A549 (cell line): ENCODE results near the gene RNASE7. TPM values are rescaled to one million over a fixed set of nuclear protein-coding genes. Genes with fewer than 3 reads are reported as not detected.
A peak's percentile ranks its signal among the peaks of the same experiment; 100 is the strongest.

Experiments
- ATAC-seq, 2 experiments: fragments of 200-7000 bp in 1 of 2; fragments of >200 bp in 1 of 2; cut with Nextera tagmentation in 1 of 2; cut with Tn5 transposase in 1 of 2; 3 replicates each; pipeline versions ENCODE4 v1.8.0 to v1.9.1; 2018 to 2020; ENCODE audit warnings: mild to moderate bottlenecking in 1 of 2, moderate library complexity in 1 of 2
- CTCF ChIA-PET: fragments of 300-600 bp; sonication (Branson Sonifier 250); formaldehyde crosslinking; extraction: SDS; loops from one replicate; lab custom pipeline; 2021; ENCODE audit warnings: antibody characterized with exemption, inconsistent platforms; lab: Yijun Ruan, JAX
- POLR2A ChIA-PET: fragments of 350-600 bp; formaldehyde crosslinking; extraction: SDS; loops from one replicate; lab custom pipeline; 2021; ENCODE audit warnings: antibody characterized with exemption, inconsistent platforms; lab: Yijun Ruan, JAX
- DNase-seq, 2 experiments: peaks; one replicate each; pipeline versions ENCODE4 v3.0.0 to v3.0.0-alpha.2; 2011 to 2016; ENCODE audit warnings: low read depth in 1 of 2, low spot score in 1 of 2
- FAIRE-seq: peaks from 2 replicates; lab custom pipeline; 2011; peaks lifted over from hg19 to GRCh38; lab: Jason Lieb, UNC
- H3K27ac ChIP-seq, 2 experiments: fragments of >200 bp; sonication (Bioruptor Twin); formaldehyde crosslinking; 3 replicates each; pipeline ENCODE4 v1.5.1; 2016 to 2017
- H3K4me1 ChIP-seq: fragments of >200 bp; sonication (Bioruptor Twin); formaldehyde crosslinking; 3 replicates; pipeline ENCODE4 v1.6.1; 2016
- H3K4me2 ChIP-seq: fragments of >200 bp; sonication (Bioruptor Twin); formaldehyde crosslinking; 3 replicates; pipeline ENCODE4 v1.6.1; 2016
- H3K4me3 ChIP-seq: fragments of >200 bp; sonication (Bioruptor Twin); formaldehyde crosslinking; 3 replicates; pipeline ENCODE4 v1.5.1; 2016
- H3K9me3 ChIP-seq: fragments of >200 bp; sonication (Bioruptor Twin); formaldehyde crosslinking; 3 replicates; pipeline ENCODE4 v1.6.1; 2016
- BCL3 ChIP-seq: fragments of >200 bp; sonication (Bioruptor Twin); formaldehyde crosslinking; IDR thresholded peaks from 3 replicates; pipeline ENCODE4 v1.6.1; 2016
- CBX8 ChIP-seq: fragments of 200-600 bp; sonication (generic); IDR thresholded peaks from 2 replicates; pipeline ENCODE4 v1.6.1; 2016
- CEBPB ChIP-seq, 2 experiments: fragments of >200 bp in 1 of 2; sonication (Bioruptor Twin) in 1 of 2; formaldehyde crosslinking in 1 of 2; IDR thresholded peaks; 2 replicates each; pipeline ENCODE4 v1.6.1; 2012 to 2016
- CHD4 ChIP-seq: fragments of 200-600 bp; sonication (generic); IDR thresholded peaks from 2 replicates; pipeline ENCODE4 v1.6.1; 2016; ENCODE audit warnings: antibody characterized with exemption, mild to moderate bottlenecking, borderline replicate concordance
- EHMT2 ChIP-seq: fragments of 200-600 bp; sonication (generic); IDR thresholded peaks from 2 replicates; pipeline ENCODE4 v1.6.1; 2016; ENCODE audit warnings: antibody characterized with exemption, low read depth, mild to moderate bottlenecking, moderate library complexity
- EP300 ChIP-seq, 2 experiments: fragments of >200 bp; sonication (Bioruptor Twin); formaldehyde crosslinking; IDR thresholded peaks; 2 replicates in 1 of 2; 3 replicates in 1 of 2; pipeline ENCODE4 v1.6.1; 2016 to 2017
- HDAC2 ChIP-seq: fragments of 200-600 bp; sonication (generic); IDR thresholded peaks from 2 replicates; pipeline ENCODE4 v1.6.1; 2016
- HES2 ChIP-seq: fragments of >200 bp; sonication (Bioruptor Twin); formaldehyde crosslinking; IDR thresholded peaks from 2 replicates; pipeline ENCODE4 v1.6.1; 2016
- HEYL ChIP-seq: fragments of 250-450 bp; sonication (Bioruptor Pico); IDR thresholded peaks from 2 replicates; pipeline ENCODE4 v1.8.0; 2021; ENCODE audit warnings: mild to moderate bottlenecking, moderate library complexity
- HOXA7 ChIP-seq: fragments of 250-450 bp; sonication (Bioruptor Pico); IDR thresholded peaks from 2 replicates; pipeline ENCODE4 v1.5.0; 2020; ENCODE audit warnings: mild to moderate bottlenecking, moderate library complexity
- HOXB13 ChIP-seq: fragments of 250-450 bp; sonication (Bioruptor Pico); IDR thresholded peaks from 2 replicates; pipeline ENCODE4 v1.5.0; 2020; ENCODE audit warnings: low read depth, mild to moderate bottlenecking, moderate library complexity
- HOXB5 ChIP-seq: fragments of 250-450 bp; sonication (Bioruptor Pico); IDR thresholded peaks from 2 replicates; pipeline ENCODE4 v1.5.0; 2020; ENCODE audit warnings: mild to moderate bottlenecking, moderate library complexity
- JUN ChIP-seq, 2 experiments: fragments of >200 bp; sonication (Bioruptor Twin); formaldehyde crosslinking; IDR thresholded peaks; 2 replicates in 1 of 2; 3 replicates in 1 of 2; pipeline ENCODE4 v1.6.1; 2016 to 2017
- KDM1A ChIP-seq: fragments of 200-600 bp; sonication (generic); IDR thresholded peaks from 2 replicates; pipeline ENCODE4 v1.6.1; 2016; ENCODE audit warnings: low read depth, mild to moderate bottlenecking
- MAZ ChIP-seq: fragments of 150-350 bp; IDR thresholded peaks from 2 replicates; pipeline ENCODE4 v1.6.1; 2014; ENCODE audit warnings: antibody characterized with exemption, low read depth, low read length, borderline replicate concordance
- NR3C1 ChIP-seq: fragments of >200 bp; sonication (Bioruptor Twin); formaldehyde crosslinking; IDR thresholded peaks from 3 replicates; pipeline ENCODE4 v1.6.1; 2017
- POLR2A ChIP-seq: IDR thresholded peaks from 2 replicates; pipeline ENCODE4 v1.6.1; 2012; ENCODE audit warnings: mild to moderate bottlenecking, low read length
- POLR2AphosphoS2 ChIP-seq: conservative IDR thresholded peaks from 2 replicates; pipeline ENCODE4 v1.6.1; 2012; ENCODE audit warnings: low read length, improper control_type of control experiment, inconsistent platforms
- RAD21 ChIP-seq, 2 experiments: fragments of >200 bp in 1 of 2; sonication (Bioruptor Twin) in 1 of 2; formaldehyde crosslinking in 1 of 2; IDR thresholded peaks in 1 of 2; conservative IDR thresholded peaks in 1 of 2; 2 replicates in 1 of 2; 3 replicates in 1 of 2; pipeline ENCODE4 v1.6.1; 2012 to 2018; ENCODE audit warnings: inconsistent platforms in 1 of 2
- RARB ChIP-seq: fragments of 250-450 bp; sonication (Bioruptor Pico); IDR thresholded peaks from 2 replicates; pipeline ENCODE4 v1.8.0; 2021; ENCODE audit warnings: mild to moderate bottlenecking, moderate library complexity
- RCOR1 ChIP-seq: fragments of 150-350 bp; IDR thresholded peaks from 2 replicates; pipeline ENCODE4 v1.6.1; 2014; ENCODE audit warnings: antibody characterized with exemption, low read length, low read depth
- RFX5 ChIP-seq: fragments of 450-650 bp; IDR thresholded peaks from 2 replicates; pipeline ENCODE4 v1.7.1; 2014; ENCODE audit warnings: antibody characterized with exemption, mild to moderate bottlenecking, moderate library complexity
- RNF2 ChIP-seq: fragments of 200-600 bp; sonication (generic); IDR thresholded peaks from 2 replicates; pipeline ENCODE4 v1.6.1; 2016; ENCODE audit warnings: low read depth, mild to moderate bottlenecking, antibody characterized with exemption, moderate library complexity, borderline replicate concordance
- SMC3 ChIP-seq: fragments of >200 bp; sonication (Bioruptor Twin); formaldehyde crosslinking; IDR thresholded peaks from 3 replicates; pipeline ENCODE4 v1.6.1; 2018; ENCODE audit warnings: inconsistent platforms
- TP53 ChIP-seq: fragments of 250-450 bp; sonication (Bioruptor Pico); IDR thresholded peaks from 2 replicates; pipeline ENCODE4 v1.5.0; 2021; ENCODE audit warnings: mild to moderate bottlenecking, moderate library complexity
- USF2 ChIP-seq: fragments of 450-650 bp; IDR thresholded peaks from 2 replicates; pipeline ENCODE4 v1.6.1; 2014; ENCODE audit warnings: antibody characterized with exemption
- ZNF302 ChIP-seq: fragments of 250-450 bp; sonication (Bioruptor Pico); IDR thresholded peaks from 2 replicates; pipeline ENCODE4 v1.9.0; 2021; ENCODE audit warnings: inconsistent platforms, mild to moderate bottlenecking, moderate library complexity
- WGBS: methylation state at CpG from one replicate; pipeline ENCODE4 v1.1.6; 2017; ENCODE audit errors: missing lambda C conversion rate; 5-methylcytosine and 5-hydroxymethylcytosine counted together
- polyA plus RNA-seq, 4 experiments: library from polyadenylated mRNA; depleted of rRNA in 3 of 4; stranded (reverse); fragments of >200 nt; fragmentation: RNase III in 1 of 4; extraction: RNeasy Plus Mini Kit Qiagen cat#74134 plus additional on column Dnase treatment in 1 of 4; gene quantifications; 2 replicates in 3 of 4; 3 replicates in 1 of 4; pipeline ENCODE4 v1.2.3, GENCODE V29; 2011 to 2017
- TF ChIP-seq, protein P1 (sequence below): fragments of 250-450 bp; sonication (Bioruptor Pico); IDR thresholded peaks from 2 replicates; pipeline ENCODE4 v1.5.0; 2020; ENCODE audit warnings: low read depth, mild to moderate bottlenecking, moderate library complexity
- TF ChIP-seq, protein P2 (sequence below): fragments of 150-350 bp; IDR thresholded peaks from 2 replicates; pipeline ENCODE4 v1.6.1; 2014; ENCODE audit warnings: low read depth, mild to moderate bottlenecking, low read length
- TF ChIP-seq, protein P3 (sequence below): fragments of 250-450 bp; sonication (Bioruptor Pico); IDR thresholded peaks from 2 replicates; pipeline ENCODE4 v1.5.0; 2021; ENCODE audit warnings: mild to moderate bottlenecking, moderate library complexity, borderline replicate concordance

RNASE7 gene
- polyA plus RNA-seq, 2 of the 4 experiments (the other 2 are of a cell fraction): not detected

GRCh38 chr14:21055432-21056117, 13.4 kb downstream of the RNASE7 start:
- H3K4me1 ChIP-seq: peaks cover 20% of the 10 kb centered on the region
- no peak overlapping the region for H3K4me3 ChIP-seq
- ChIA-PET CTCF (interaction anchor here (1.1 to 4.8 kb wide), 5 partner anchors 11 to 41 kb away, joined by 3 to 26 read pairs (median 7); no protein-coding TSS in a partner anchor), POLR2A (no interaction called here)
- no peak for FAIRE-seq
- no peak for DNase-seq
- H3K4me2 ChIP-seq: peak overlapping the region; percentile 51
- TF ChIP-seq SMC3 (no peak), RCOR1 (no peak), POLR2A (no peak), ZNF302 (CRISPR knock-in tag) (no peak), POLR2AphosphoS2 (no peak), HOXA7 (no peak), HOXB13 (CRISPR knock-in tag) (no peak), CEBPB (IDR thresholded peaks at IDR 0.05) (no peak), HEYL (CRISPR knock-in tag) (no peak), HDAC2 (no peak), RARB (CRISPR knock-in tag) (no peak), HES2 (no peak), USF2 (no peak), RFX5 (no peak)
- TF ChIP-seq, protein P1, sequence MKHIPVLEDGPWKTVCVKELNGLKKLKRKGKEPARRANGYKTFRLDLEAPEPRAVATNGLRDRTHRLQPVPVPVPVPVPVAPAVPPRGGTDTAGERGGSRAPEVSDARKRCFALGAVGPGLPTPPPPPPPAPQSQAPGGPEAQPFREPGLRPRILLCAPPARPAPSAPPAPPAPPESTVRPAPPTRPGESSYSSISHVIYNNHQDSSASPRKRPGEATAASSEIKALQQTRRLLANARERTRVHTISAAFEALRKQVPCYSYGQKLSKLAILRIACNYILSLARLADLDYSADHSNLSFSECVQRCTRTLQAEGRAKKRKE (CRISPR knock-in tag): no peak
- no peaks in the 10 kb centered on the region for H3K9me3 ChIP-seq
- 26% methylated on average over 5 of the region's 5 CpGs for WGBS
- peak overlapping the region; percentile 44 to 50; a peak in 3 of 6 replicates for H3K27ac ChIP-seq
- ATAC-seq: peak; percentile 26 to 49; a peak in 3 of 6 replicates

DNA sequence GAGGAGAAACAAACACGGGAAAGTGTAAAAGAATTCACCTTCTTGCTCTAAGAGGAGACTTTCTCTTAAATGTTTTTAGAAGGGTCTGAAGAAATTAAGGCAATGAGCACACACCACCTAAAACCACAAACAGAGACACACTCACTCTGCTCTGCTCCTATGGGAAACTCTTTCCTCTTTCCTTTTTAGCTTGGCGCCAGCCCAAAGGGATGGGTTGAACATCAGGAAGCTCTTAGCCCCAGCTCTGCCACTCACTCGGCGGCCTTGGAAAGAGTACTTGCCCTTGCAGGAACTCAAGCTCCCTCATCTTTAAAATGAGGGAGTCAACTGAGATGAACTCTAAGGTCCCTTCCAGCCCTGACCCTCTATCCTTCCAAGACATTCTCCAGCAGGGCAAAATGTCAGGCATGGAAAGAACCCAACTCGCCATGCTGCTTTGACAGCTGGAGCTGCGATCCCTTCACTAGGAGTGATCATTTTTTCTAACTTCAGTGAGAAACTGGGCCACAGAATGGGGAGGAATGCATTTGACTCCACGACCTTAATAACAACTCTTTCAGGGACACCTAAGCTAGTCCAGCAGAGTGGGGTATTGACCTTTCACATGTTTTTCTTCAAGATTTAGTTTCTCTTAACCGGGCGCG, 14.5 kb downstream of the RNASE7 start:
- Histone ChIP-seq H3K4me3 (no peak overlapping the region), H3K4me2 (no peak overlapping the region), H3K27ac (no peak overlapping the region), H3K4me1 (peaks cover 20% of the 10 kb centered on the region), H3K9me3 (no peaks in the 10 kb centered on the region)
- WGBS: 84% methylated on average over 10 of the region's 10 CpGs
- ChIA-PET CTCF (interaction anchor here (0.6 to 4.8 kb wide), 10 partner anchors 10 to 85 kb away, joined by 3 to 26 read pairs (median 4); partner anchors contain the start of gene ARHGEF40), POLR2A (no interaction called here)
- ATAC-seq (no peak), DNase-seq (no peak), FAIRE-seq (no peak)
- TF ChIP-seq, protein P2, sequence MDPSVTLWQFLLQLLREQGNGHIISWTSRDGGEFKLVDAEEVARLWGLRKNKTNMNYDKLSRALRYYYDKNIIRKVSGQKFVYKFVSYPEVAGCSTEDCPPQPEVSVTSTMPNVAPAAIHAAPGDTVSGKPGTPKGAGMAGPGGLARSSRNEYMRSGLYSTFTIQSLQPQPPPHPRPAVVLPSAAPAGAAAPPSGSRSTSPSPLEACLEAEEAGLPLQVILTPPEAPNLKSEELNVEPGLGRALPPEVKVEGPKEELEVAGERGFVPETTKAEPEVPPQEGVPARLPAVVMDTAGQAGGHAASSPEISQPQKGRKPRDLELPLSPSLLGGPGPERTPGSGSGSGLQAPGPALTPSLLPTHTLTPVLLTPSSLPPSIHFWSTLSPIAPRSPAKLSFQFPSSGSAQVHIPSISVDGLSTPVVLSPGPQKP: no peak
- TF ChIP-seq CBX8: no peak
- TF ChIP-seq BCL3: no peak
- TF ChIP-seq HOXB5: no peak
- TF ChIP-seq POLR2A: no peak
- no peak for TF ChIP-seq KDM1A
- no peak for TF ChIP-seq EP300 (IDR thresholded peaks at IDR 0.05)
- no peak for TF ChIP-seq JUN (IDR thresholded peaks at IDR 0.05)
- TF ChIP-seq CHD4: no peak
- no peak for TF ChIP-seq RNF2
- no peak for TF ChIP-seq TP53 (CRISPR knock-in tag)
- no peak for TF ChIP-seq USF2
- TF ChIP-seq EHMT2: no peak
- no peak for TF ChIP-seq SMC3
- no peak for TF ChIP-seq NR3C1
- TF ChIP-seq RAD21 (conservative IDR thresholded peaks at IDR 0.05 in 1 of 2, IDR thresholded peaks at IDR 0.05 in 1 of 2): no peak
- TF ChIP-seq, protein P3, sequence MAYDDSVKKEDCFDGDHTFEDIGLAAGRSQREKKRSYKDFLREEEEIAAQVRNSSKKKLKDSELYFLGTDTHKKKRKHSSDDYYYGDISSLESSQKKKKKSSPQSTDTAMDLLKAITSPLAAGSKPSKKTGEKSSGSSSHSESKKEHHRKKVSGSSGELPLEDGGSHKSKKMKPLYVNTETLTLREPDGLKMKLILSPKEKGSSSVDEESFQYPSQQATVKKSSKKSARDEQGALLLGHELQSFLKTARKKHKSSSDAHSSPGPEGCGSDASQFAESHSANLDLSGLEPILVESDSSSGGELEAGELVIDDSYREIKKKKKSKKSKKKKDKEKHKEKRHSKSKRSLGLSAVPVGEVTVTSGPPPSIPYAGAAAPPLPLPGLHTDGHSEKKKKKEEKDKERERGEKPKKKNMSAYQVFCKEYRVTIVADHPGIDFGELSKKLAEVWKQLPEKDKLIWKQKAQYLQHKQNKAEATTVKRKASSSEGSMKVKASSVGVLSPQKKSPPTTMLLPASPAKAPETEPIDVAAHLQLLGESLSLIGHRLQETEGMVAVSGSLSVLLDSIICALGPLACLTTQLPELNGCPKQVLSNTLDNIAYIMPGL: no peak
- TF ChIP-seq CEBPB (IDR thresholded peaks at IDR 0.05): no peak
- no peak for TF ChIP-seq MAZ
